A673 (cell line): ENCODE results near the gene DNAH7. TPM values are rescaled to one million over a fixed set of nuclear protein-coding genes. Genes with fewer than 3 reads are reported as not detected.

ENCODE experiments used
- BruUV-seq: library from RNA; stranded (reverse); fragments of 400-500 nt; replicated peaks from 2 replicates; lab custom pipeline; 2021; lab: Mats Ljungman, UMichigan
- CTCF ChIA-PET: fragments of 300-600 bp; sonication (Branson Sonifier 250); formaldehyde crosslinking; loops from one replicate; lab custom pipeline; 2022; ENCODE audit warnings: antibody characterized with exemption; lab: Charles Lee
- POLR2A ChIA-PET: fragments of 300-600 bp; sonication (Branson Sonifier 250); formaldehyde crosslinking; loops from one replicate; lab custom pipeline; 2022; ENCODE audit warnings: antibody characterized with exemption; ENCODE audit not compliant: low non-redundant PET; lab: Charles Lee
- DNase-seq: peaks from one replicate; pipeline ENCODE4 v3.0.0-alpha.2; 2015; ENCODE audit warnings: low spot score
- H3K27ac ChIP-seq: fragments of 200-600 bp; sonication (generic); 2 replicates; pipeline ENCODE4 v1.5.1; 2016; ENCODE audit warnings: mixed run types, low read depth, mild to moderate bottlenecking, mixed read lengths, antibody characterized with exemption, low read length; ENCODE audit not compliant: poor library complexity, severe bottlenecking
- H3K27me3 ChIP-seq: fragments of 200-600 bp; sonication (generic); replicated peaks from 2 replicates; pipeline ENCODE4 v1.6.1; 2017; ENCODE audit warnings: mixed run types, low read depth, mild to moderate bottlenecking, mixed read lengths, antibody characterized with exemption, low read length; ENCODE audit not compliant: insufficient read depth, poor library complexity
- H3K36me3 ChIP-seq: fragments of 200-600 bp; sonication (generic); 2 replicates; pipeline ENCODE4 v1.6.1; 2016; ENCODE audit warnings: mixed run types, mild to moderate bottlenecking, mixed read lengths, antibody characterized with exemption, low read length; ENCODE audit not compliant: insufficient read depth, poor library complexity, severe bottlenecking
- H3K4me1 ChIP-seq: fragments of 200-600 bp; sonication (generic); 2 replicates; pipeline ENCODE4 v1.6.1; 2017; ENCODE audit warnings: mixed run types, mild to moderate bottlenecking, mixed read lengths, antibody characterized with exemption, low read length; ENCODE audit not compliant: insufficient read depth, poor library complexity, severe bottlenecking
- H3K4me3 ChIP-seq: fragments of 200-600 bp; sonication (generic); 2 replicates; pipeline ENCODE4 v1.5.1; 2016; ENCODE audit warnings: low read depth, mixed run types, mild to moderate bottlenecking, mixed read lengths, low read length; ENCODE audit not compliant: poor library complexity, severe bottlenecking
- H3K9me3 ChIP-seq: fragments of 200-600 bp; sonication (generic); 2 replicates; pipeline ENCODE4 v1.6.1; 2016; ENCODE audit warnings: mixed run types, low read depth, mild to moderate bottlenecking, mixed read lengths, antibody characterized with exemption, low read length; ENCODE audit not compliant: poor library complexity, severe bottlenecking
- EZH2 ChIP-seq: fragments of 200-600 bp; sonication (generic); IDR thresholded peaks from 2 replicates; pipeline ENCODE4 v1.6.1; 2017; ENCODE audit warnings: borderline replicate concordance, low read depth, mild to moderate bottlenecking, mixed read lengths, antibody characterized with exemption, low read length; ENCODE audit not compliant: poor library complexity, severe bottlenecking
- intact Hi-C: fragments of 100-400 bp; cut with micrococcal nuclease; formaldehyde crosslinking; loops from one replicate; pipeline ENCODE4 v1.10.0; 2022; ENCODE audit not compliant: unreplicated experiment
- total RNA-seq: library from RNA; stranded (reverse); gene quantifications from 2 replicates; pipeline ENCODE4 v1.2.3, GENCODE V29; 2021
- TF ChIP-seq, protein P1 (sequence below): fragments of 300-800, 200-600 bp; sonication (generic); conservative IDR thresholded peaks from 2 replicates; pipeline ENCODE4 v1.5.1; 2017; ENCODE audit warnings: low read depth, mild to moderate bottlenecking, antibody characterized with exemption, low read length, moderate library complexity, mixed read lengths

The DNAH7 gene
- total RNA-seq, 1 experiment from 2014 or later = 0.95 TPM

- no peak for DNase-seq
- BruUV-seq = no TSS peak
- Histone ChIP-seq H3K4me3 (no peak overlapping the region), H3K27me3 (no peaks in the 10 kb centered on the region), H3K4me1 (no peaks in the 10 kb centered on the region), H3K36me3 (no peaks in the 10 kb centered on the region), H3K9me3 (no peaks in the 10 kb centered on the region), H3K27ac (no peak overlapping the region)
- intact Hi-C loops = no loop called here
- CTCF ChIA-PET = no interaction called here
- TF ChIP-seq EZH2 = no peak
- TF ChIP-seq, protein P1, sequence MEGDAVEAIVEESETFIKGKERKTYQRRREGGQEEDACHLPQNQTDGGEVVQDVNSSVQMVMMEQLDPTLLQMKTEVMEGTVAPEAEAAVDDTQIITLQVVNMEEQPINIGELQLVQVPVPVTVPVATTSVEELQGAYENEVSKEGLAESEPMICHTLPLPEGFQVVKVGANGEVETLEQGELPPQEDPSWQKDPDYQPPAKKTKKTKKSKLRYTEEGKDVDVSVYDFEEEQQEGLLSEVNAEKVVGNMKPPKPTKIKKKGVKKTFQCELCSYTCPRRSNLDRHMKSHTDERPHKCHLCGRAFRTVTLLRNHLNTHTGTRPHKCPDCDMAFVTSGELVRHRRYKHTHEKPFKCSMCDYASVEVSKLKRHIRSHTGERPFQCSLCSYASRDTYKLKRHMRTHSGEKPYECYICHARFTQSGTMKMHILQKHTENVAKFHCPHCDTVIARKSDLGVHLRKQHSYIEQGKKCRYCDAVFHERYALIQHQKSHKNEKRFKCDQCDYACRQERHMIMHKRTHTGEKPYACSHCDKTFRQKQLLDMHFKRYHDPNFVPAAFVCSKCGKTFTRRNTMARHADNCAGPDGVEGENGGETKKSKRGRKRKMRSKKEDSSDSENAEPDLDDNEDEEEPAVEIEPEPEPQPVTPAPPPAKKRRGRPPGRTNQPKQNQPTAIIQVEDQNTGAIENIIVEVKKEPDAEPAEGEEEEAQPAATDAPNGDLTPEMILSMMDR = no peak
- POLR2A ChIA-PET = no interaction called here
These were observed 309.8 kb downstream of the DNAH7 start for GRCh38 chr2:195758846-195759245.

- CTCF ChIA-PET = no interaction called here
- H3K27me3 ChIP-seq = no peaks in the 10 kb centered on the region
- no peaks in the 10 kb centered on the region for H3K9me3 ChIP-seq
- no peak for TF ChIP-seq EZH2
- TF ChIP-seq, protein P1 = no peak
- H3K36me3 ChIP-seq = no peaks in the 10 kb centered on the region
- no peak overlapping the region for H3K27ac ChIP-seq
- no peak for DNase-seq
- intact Hi-C loops = no loop called here
- POLR2A ChIA-PET = no interaction called here
- no peaks in the 10 kb centered on the region for H3K4me1 ChIP-seq
- BruUV-seq = no TSS peak
- no peak overlapping the region for H3K4me3 ChIP-seq
These were observed 312.3 kb downstream of the DNAH7 start for GRCh38 chr2:195756218-195756942.

- H3K9me3 ChIP-seq = no peaks in the 10 kb centered on the region
- CTCF ChIA-PET = no interaction called here
- H3K36me3 ChIP-seq = no peaks in the 10 kb centered on the region
- H3K4me3 ChIP-seq = no peak overlapping the region
- no TSS peak for BruUV-seq
- TF ChIP-seq, protein P1 = no peak
- TF ChIP-seq EZH2 = no peak
- no peaks in the 10 kb centered on the region for H3K4me1 ChIP-seq
- no peak overlapping the region for H3K27ac ChIP-seq
- intact Hi-C loops = no loop called here
- POLR2A ChIA-PET = no interaction called here
- no peaks in the 10 kb centered on the region for H3K27me3 ChIP-seq
- no peak for DNase-seq
These were observed 327.4 kb downstream of the DNAH7 start for GRCh38 chr2:195741191-195741590.
